HG03469 (cell line): ENCODE measurements around the gene ARMC7.
"Not testable (repeated sequence)": the region's sequence is repeated elsewhere in the genome, so short reads cannot be mapped to it uniquely, and the experiment has no call there.

Experiments used
- ATAC-seq: cut with Tn5 transposase; IDR thresholded peaks from one replicate; pipeline ENCODE4 v1.9.1; 2021; ENCODE audit warnings: mild to moderate bottlenecking, moderate library complexity, moderate number of reproducible peaks; ENCODE audit not compliant: unreplicated experiment

ARMC7 gene

GRCh38 chr17:75152523-75152921, 42.8 kb downstream of the ARMC7 start:
- no peak for ATAC-seq

- no peak for ATAC-seq
Measured at GRCh38 chr17:75152922-75153779, 43.4 kb downstream of the ARMC7 start.

- ATAC-seq = peak; percentile 29
Measured at GRCh38 chr17:75153780-75154194, 44.0 kb downstream of the ARMC7 start.

- ATAC-seq = peak; percentile 74
Measured at GRCh38 chr17:75154195-75155106, 44.7 kb downstream of the ARMC7 start, which contains the start of gene JPT1. Gene JPT1 (minus strand): TSS chr17:75154512. CDS start chr17:75154397, 115 bp downstream.

- no peak for ATAC-seq
Measured at GRCh38 chr17:75155191-75155601, 45.4 kb downstream of the ARMC7 start.

GRCh38 chr17:75158480-75158879, 48.7 kb downstream of the ARMC7 start:
- ATAC-seq = not testable (repeated sequence)

- ATAC-seq = no peak
Measured at GRCh38 chr17:75159196-75160031, 49.6 kb downstream of the ARMC7 start.

GRCh38 chr17:75160211-75160610, 50.4 kb downstream of the ARMC7 start:
- no peak for ATAC-seq

GRCh38 chr17:75163074-75163473, 53.3 kb downstream of the ARMC7 start:
- ATAC-seq = no peak

GRCh38 chr17:75164606-75165005, 54.8 kb downstream of the ARMC7 start:
- not testable (repeated sequence) for ATAC-seq

- ATAC-seq = no peak
Measured at GRCh38 chr17:75168998-75169397, 59.2 kb downstream of the ARMC7 start.

- no peak for ATAC-seq
Measured at GRCh38 chr17:75173526-75173925, 63.8 kb downstream of the ARMC7 start.

GRCh38 chr17:75174996-75175395, 65.2 kb downstream of the ARMC7 start:
- ATAC-seq = no peak

- no peak for ATAC-seq
Measured at GRCh38 chr17:75176625-75177024, 66.9 kb downstream of the ARMC7 start.

- ATAC-seq = no peak
Measured at GRCh38 chr17:75178453-75178852, 68.7 kb downstream of the ARMC7 start.
